ENCODE data around the gene GRB7.

GRB7 gene

GRCh38 chr17:39772987-39773934 lies 35.5 kb downstream of the GRB7 start:
- DNase-seq (ENCODE audit: low read depth, low spot score), result no peak

- no peak for DNase-seq (ENCODE audit: low read depth, low spot score)
Measured at GRCh38 chr17:39774047-39774446, 36.3 kb downstream of the GRB7 start.

GRCh38 chr17:39775031-39775430 lies 37.3 kb downstream of the GRB7 start:
- DNase-seq (ENCODE audit: low read depth, low spot score), result no peak

- DNase-seq (ENCODE audit: low read depth, low spot score), result no peak
Measured at GRCh38 chr17:39776252-39776651, 38.5 kb downstream of the GRB7 start.

GRCh38 chr17:39777534-39778365 lies 40.0 kb downstream of the GRB7 start:
- DNase-seq (ENCODE audit: low read depth, low spot score), result no peak

- no peak for DNase-seq (ENCODE audit: low read depth, low spot score)
Measured at GRCh38 chr17:39781031-39781860, 43.5 kb downstream of the GRB7 start.

- DNase-seq (ENCODE audit: low read depth, low spot score), result no peak
Measured at GRCh38 chr17:39781861-39782213, 44.1 kb downstream of the GRB7 start.

- DNase-seq (ENCODE audit: low read depth, low spot score), result no peak
Measured at GRCh38 chr17:39782481-39782880, 44.7 kb downstream of the GRB7 start.

GRCh38 chr17:39782980-39783379 lies 45.2 kb downstream of the GRB7 start:
- no peak for DNase-seq (ENCODE audit: low read depth, low spot score)

- DNase-seq (ENCODE audit: low read depth, low spot score), result no peak
Measured at GRCh38 chr17:39787041-39787440, 49.3 kb downstream of the GRB7 start.

GRCh38 chr17:39787743-39788484 lies 50.2 kb downstream of the GRB7 start:
- DNase-seq (ENCODE audit: low read depth, low spot score), result no peak

- no peak for DNase-seq (ENCODE audit: low read depth, low spot score)
Measured at GRCh38 chr17:39791111-39791992, 53.6 kb downstream of the GRB7 start.

- DNase-seq (ENCODE audit: low read depth, low spot score), result no peak
Measured at GRCh38 chr17:39792526-39793221, 54.9 kb downstream of the GRB7 start.

GRCh38 chr17:39793301-39793872 lies 55.6 kb downstream of the GRB7 start:
- DNase-seq (ENCODE audit: low read depth, low spot score), result no peak

GRCh38 chr17:39794249-39794970 lies 56.7 kb downstream of the GRB7 start:
- no peak for DNase-seq (ENCODE audit: low read depth, low spot score)
